C1 segment of cervical spinal cord (tissue), 14 donors: ENCODE results near the gene CARMIL3.
A peak's percentile ranks its signal among the peaks of the same experiment; 100 is the strongest.

Experiments
- DNase-seq, 14 donors: peaks; one replicate each; lab custom pipeline; 2025; lab: John Stamatoyannopoulos, UW

The CARMIL3 gene

GRCh38 chr14:24115422-24116127 is 63.8 kb downstream of the CARMIL3 start:
- DNase-seq: peak in 1 of 14 donors; percentile 37

DNA sequence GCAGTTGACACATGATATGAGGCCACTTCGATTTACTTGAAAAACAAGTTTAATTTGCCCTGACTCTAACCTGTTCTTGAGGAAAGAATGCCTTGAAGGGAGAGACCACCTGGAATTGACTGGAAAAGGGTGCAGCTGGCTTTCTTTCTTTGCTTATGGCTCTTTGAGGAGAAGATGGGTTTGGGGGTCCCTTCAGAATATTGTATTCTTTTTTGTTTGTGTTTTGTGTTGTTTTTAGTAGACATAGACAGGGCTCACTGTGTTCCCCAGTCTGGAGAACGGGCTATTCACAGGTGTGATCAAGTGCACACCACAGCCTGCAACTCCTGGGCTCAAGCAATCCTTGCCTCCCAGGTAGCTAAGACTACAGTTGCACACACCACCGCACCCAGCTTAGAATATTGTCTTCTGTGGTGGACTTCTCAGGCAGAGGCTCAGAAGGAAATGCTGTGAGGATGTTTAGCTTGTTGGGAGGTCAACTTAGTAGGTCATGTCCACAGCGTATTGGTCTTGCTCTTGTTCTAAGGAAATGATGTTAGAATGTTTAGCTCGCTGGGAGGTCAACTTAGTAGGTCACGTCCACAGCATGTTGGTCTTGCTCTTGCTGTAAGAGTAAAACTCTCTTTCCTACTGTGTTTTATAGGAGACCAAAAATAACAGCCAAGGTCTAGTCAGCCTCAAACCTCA is 64.5 kb downstream of the CARMIL3 start:
- no peak for DNase-seq

- no peak for DNase-seq
These were observed 65.4 kb downstream of the CARMIL3 start for GRCh38 chr14:24117179-24117578.
